ENCODE measurements around the gene ADGRB2. TPM values are rescaled to one million over a fixed set of nuclear protein-coding genes. Genes with fewer than 3 reads are reported as not detected.

Gene ADGRB2, protein sequence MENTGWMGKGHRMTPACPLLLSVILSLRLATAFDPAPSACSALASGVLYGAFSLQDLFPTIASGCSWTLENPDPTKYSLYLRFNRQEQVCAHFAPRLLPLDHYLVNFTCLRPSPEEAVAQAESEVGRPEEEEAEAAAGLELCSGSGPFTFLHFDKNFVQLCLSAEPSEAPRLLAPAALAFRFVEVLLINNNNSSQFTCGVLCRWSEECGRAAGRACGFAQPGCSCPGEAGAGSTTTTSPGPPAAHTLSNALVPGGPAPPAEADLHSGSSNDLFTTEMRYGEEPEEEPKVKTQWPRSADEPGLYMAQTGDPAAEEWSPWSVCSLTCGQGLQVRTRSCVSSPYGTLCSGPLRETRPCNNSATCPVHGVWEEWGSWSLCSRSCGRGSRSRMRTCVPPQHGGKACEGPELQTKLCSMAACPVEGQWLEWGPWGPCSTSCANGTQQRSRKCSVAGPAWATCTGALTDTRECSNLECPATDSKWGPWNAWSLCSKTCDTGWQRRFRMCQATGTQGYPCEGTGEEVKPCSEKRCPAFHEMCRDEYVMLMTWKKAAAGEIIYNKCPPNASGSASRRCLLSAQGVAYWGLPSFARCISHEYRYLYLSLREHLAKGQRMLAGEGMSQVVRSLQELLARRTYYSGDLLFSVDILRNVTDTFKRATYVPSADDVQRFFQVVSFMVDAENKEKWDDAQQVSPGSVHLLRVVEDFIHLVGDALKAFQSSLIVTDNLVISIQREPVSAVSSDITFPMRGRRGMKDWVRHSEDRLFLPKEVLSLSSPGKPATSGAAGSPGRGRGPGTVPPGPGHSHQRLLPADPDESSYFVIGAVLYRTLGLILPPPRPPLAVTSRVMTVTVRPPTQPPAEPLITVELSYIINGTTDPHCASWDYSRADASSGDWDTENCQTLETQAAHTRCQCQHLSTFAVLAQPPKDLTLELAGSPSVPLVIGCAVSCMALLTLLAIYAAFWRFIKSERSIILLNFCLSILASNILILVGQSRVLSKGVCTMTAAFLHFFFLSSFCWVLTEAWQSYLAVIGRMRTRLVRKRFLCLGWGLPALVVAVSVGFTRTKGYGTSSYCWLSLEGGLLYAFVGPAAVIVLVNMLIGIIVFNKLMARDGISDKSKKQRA (N-terminal part only)
- total RNA-seq (2014; rRNA removed; shearing (Covaris generic)) (4.0 and 4.1 TPM in 2 replicates), total RNA-seq (2022) (11.4 and 11.5 TPM in 2 replicates), Bru-seq, nascent RNA (percentile 28 among the genes with signal in this experiment), BruChase-seq, experiment 1, labeled RNA remaining after a 6-hour chase (percentile 37 among the genes with signal in this experiment), BruChase-seq, experiment 2, labeled RNA remaining after a 2-hour chase (percentile 37 among the genes with signal in this experiment)
- long read RNA-seq, partial matches to known transcripts = 5 of 18 reads
- long read RNA-seq, other reads (novel, unspliced or antisense) = 13 of 18 reads

DNA sequence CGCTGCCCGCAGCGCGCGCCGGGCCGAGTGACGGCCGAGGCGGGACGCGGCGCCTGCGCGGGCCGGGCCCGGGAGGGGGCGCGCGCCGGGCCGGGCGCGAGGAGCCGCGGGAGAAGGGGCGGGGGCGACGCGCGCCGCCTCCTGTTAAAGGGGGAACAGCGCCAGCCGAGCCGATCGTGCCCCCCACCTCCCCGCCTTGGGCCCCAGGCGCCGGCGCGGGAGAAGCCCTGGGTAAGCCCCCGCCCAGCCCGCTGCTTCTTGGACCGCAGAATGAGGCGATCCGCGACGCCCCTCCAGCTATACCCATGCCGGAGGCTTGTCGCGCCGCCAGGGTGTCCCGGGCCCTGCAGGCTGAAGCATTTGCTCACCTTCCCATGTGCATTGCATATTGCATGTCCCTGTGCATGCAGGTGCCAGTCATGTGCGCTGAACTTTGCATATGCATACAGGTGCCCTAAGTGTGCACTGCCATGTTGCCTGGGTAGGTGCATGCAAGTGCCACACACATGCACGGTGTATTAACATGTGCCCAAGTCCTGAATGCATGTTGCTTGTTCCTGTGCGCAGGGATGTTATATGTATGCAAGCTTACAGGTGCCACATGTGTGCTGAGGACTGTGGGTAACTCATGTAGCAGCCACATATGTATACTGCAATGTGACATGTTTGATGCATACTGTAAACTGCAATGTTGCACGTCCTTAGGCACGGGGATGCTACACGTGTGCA is at the start of gene ADGRB2:
Gene ADGRB2, minus strand, starts transcription at position 29 of the 729 bp plus-strand sequence. CDS start 7,119 bp downstream, outside the sequence.
- Histone ChIP-seq H3K4me1 (ENCODE audit: insufficient read depth, low read length, poor library complexity, severe bottlenecking) (peaks cover 66% of the 10 kb centered on the region), H3K4me2 (ENCODE audit: low read length) (peak within 1 kb of the TSS; percentile 99), H3K79me2 (ENCODE audit: insufficient read depth, low read depth, low read length) (no peaks in the 10 kb centered on the region), H3K36me3 (ENCODE audit: insufficient read depth, low read length) (no peaks in the 10 kb centered on the region), H3K9me2 (ENCODE audit: insufficient read depth, low read length) (no peaks in the 10 kb centered on the region), H3K9me3 (ENCODE audit: low read length) (no peaks in the 10 kb centered on the region), H4K20me1 (ENCODE audit: insufficient read depth, low read length) (no peaks in the 10 kb centered on the region), H3K4me3 (ENCODE audit: low read depth, low read length, poor library complexity, severe bottlenecking) (peak within 1 kb of the TSS; percentile 69), H2AFZ (ENCODE audit: low read length) (peak within 1 kb of the TSS; percentile 37; the same call in 1 of the 2 replicates), H3K27ac (ENCODE audit: low read depth, low read length, poor library complexity, severe bottlenecking) (no peak within 1 kb of the TSS)
- CTCF ChIA-PET (ENCODE audit: unreplicated experiment) = no interaction called here
- no TSS peak for BruUV-seq (replicated peaks)
- intact Hi-C loops (cut with micrococcal nuclease; ENCODE audit: unreplicated experiment) = no loop called here
- TF ChIP-seq EZH2phosphoT487 (IDR thresholded peaks at IDR 0.05; ENCODE audit: borderline replicate concordance, low read depth, low read length) = no peak
- TF ChIP-seq, protein P1, sequence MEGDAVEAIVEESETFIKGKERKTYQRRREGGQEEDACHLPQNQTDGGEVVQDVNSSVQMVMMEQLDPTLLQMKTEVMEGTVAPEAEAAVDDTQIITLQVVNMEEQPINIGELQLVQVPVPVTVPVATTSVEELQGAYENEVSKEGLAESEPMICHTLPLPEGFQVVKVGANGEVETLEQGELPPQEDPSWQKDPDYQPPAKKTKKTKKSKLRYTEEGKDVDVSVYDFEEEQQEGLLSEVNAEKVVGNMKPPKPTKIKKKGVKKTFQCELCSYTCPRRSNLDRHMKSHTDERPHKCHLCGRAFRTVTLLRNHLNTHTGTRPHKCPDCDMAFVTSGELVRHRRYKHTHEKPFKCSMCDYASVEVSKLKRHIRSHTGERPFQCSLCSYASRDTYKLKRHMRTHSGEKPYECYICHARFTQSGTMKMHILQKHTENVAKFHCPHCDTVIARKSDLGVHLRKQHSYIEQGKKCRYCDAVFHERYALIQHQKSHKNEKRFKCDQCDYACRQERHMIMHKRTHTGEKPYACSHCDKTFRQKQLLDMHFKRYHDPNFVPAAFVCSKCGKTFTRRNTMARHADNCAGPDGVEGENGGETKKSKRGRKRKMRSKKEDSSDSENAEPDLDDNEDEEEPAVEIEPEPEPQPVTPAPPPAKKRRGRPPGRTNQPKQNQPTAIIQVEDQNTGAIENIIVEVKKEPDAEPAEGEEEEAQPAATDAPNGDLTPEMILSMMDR (conservative IDR thresholded peaks at IDR 0.05; ENCODE audit: low read length) = no peak
- POLR2A ChIA-PET = no interaction called here
- DNase-seq (ENCODE audit: low spot score) = peak; percentile 31

DNA sequence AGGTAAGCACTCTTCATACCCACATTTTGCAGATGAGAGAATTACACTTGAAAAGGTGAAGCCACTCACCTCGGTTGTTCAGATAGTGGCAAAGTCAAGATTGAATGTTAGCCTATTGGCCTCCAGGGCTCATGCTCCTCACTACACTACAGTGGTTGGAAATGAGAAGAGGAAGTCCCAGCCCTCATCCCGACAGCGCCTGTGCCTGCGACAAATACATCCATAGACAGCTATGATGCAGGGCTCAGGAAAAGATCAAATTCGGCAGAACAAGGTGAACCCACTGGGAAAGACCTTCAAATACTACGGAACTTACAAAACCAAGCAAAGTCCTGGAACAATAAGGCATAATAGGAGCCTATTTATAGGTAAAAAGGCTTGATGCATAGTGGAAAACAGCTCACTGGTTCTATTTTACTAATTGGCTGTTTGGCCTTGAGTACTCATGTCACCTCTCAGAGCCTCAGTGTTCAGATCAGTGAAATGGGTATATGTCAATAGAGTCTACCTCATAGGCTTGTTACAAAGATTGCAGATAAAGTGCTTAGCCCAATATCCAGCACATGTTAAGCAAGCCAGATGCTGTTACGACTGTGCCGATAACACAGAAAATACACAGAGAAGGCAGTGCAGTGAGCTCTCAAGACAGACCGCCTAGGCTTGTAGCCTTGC is 48.2 kb upstream of the ADGRB2 start:
- Histone ChIP-seq H3K9me3 (ENCODE audit: low read length) (peaks cover 10% of the 10 kb centered on the region; the same call in 1 of the 2 replicates), H3K27ac (ENCODE audit: low read depth, low read length, poor library complexity, severe bottlenecking) (no peak overlapping the region), H3K4me3 (ENCODE audit: low read depth, low read length, poor library complexity, severe bottlenecking) (no peak overlapping the region), H3K9me2 (ENCODE audit: insufficient read depth, low read length) (no peaks in the 10 kb centered on the region), H4K20me1 (ENCODE audit: insufficient read depth, low read length) (no peaks in the 10 kb centered on the region), H3K36me3 (ENCODE audit: insufficient read depth, low read length) (no peaks in the 10 kb centered on the region), H3K4me1 (ENCODE audit: insufficient read depth, low read length, poor library complexity, severe bottlenecking) (peaks cover 29% of the 10 kb centered on the region), H3K4me2 (ENCODE audit: low read length) (no peak overlapping the region), H2AFZ (ENCODE audit: low read length) (no peak overlapping the region), H3K79me2 (ENCODE audit: insufficient read depth, low read depth, low read length) (no peaks in the 10 kb centered on the region)
- BruUV-seq (replicated peaks) = no TSS peak
- POLR2A ChIA-PET = interaction anchor here (1.1 to 1.8 kb wide), 3 partner anchors 9 to 31 kb away, joined by 4 to 7 read pairs (median 4); no protein-coding TSS in a partner anchor
- DNase-seq (ENCODE audit: low spot score) = no peak
- intact Hi-C loops (cut with micrococcal nuclease; ENCODE audit: unreplicated experiment) = loop anchor here (10.0 kb wide), 1 partner anchor 253 kb away; no protein-coding TSS in a partner anchor
- CTCF ChIA-PET (ENCODE audit: unreplicated experiment) = no interaction called here
- TF ChIP-seq EZH2phosphoT487 (IDR thresholded peaks at IDR 0.05; ENCODE audit: borderline replicate concordance, low read depth, low read length) = no peak
- TF ChIP-seq, protein P1 (conservative IDR thresholded peaks at IDR 0.05; ENCODE audit: low read length) = no peak

Measured in OCI-LY7 (cell line).